HG03280 (cell line): ENCODE results near the gene FEM1B.
"Not testable (repeated sequence)": the region's sequence is repeated elsewhere in the genome, so short reads cannot be mapped to it uniquely, and the experiment has no call there.

Experiments used
- ATAC-seq: cut with Tn5 transposase; IDR thresholded peaks from one replicate; pipeline ENCODE4 v1.9.1; 2021; ENCODE audit warnings: mild to moderate bottlenecking, moderate library complexity; ENCODE audit not compliant: unreplicated experiment

The FEM1B gene

GRCh38 chr15:68277603-68278344 is at the start of gene FEM1B:
FEM1B (plus strand) TSS chr15:68277745; CDS start chr15:68278418, 673 bp downstream.
- ATAC-seq: peak; percentile 71

- ATAC-seq: no peak
Observed at GRCh38 chr15:68228143-68228970, 49.2 kb upstream of the FEM1B start.

GRCh38 chr15:68228971-68229385 is 48.6 kb upstream of the FEM1B start:
- peak; percentile 3 for ATAC-seq

GRCh38 chr15:68229386-68230156 is 48.0 kb upstream of the FEM1B start, which contains the start of gene CLN6:
CLN6 (minus strand) TSS chr15:68229728; CDS start chr15:68229584, 144 bp downstream.
- peak; percentile 78 for ATAC-seq

- ATAC-seq: no peak
Observed at GRCh38 chr15:68230157-68231100, 47.1 kb upstream of the FEM1B start.

GRCh38 chr15:68231102-68231818 is 46.3 kb upstream of the FEM1B start:
- ATAC-seq: no peak

GRCh38 chr15:68232449-68232848 is 45.1 kb upstream of the FEM1B start:
- no peak for ATAC-seq

- ATAC-seq: no peak
Observed at GRCh38 chr15:68232937-68233336, 44.6 kb upstream of the FEM1B start.

- ATAC-seq: no peak
Observed at GRCh38 chr15:68234060-68234459, 43.5 kb upstream of the FEM1B start.

GRCh38 chr15:68234520-68234919 is 43.0 kb upstream of the FEM1B start:
- not testable (repeated sequence) for ATAC-seq

GRCh38 chr15:68235022-68235421 is 42.5 kb upstream of the FEM1B start:
- no peak for ATAC-seq

GRCh38 chr15:68239025-68239424 is 38.5 kb upstream of the FEM1B start:
- no peak for ATAC-seq

- ATAC-seq: no peak
Observed at GRCh38 chr15:68241088-68241935, 36.2 kb upstream of the FEM1B start.

GRCh38 chr15:68244235-68244634 is 33.3 kb upstream of the FEM1B start:
- ATAC-seq: no peak

GRCh38 chr15:68249058-68249713 is 28.4 kb upstream of the FEM1B start:
- ATAC-seq: no peak

GRCh38 chr15:68252925-68253534 is 24.5 kb upstream of the FEM1B start:
- ATAC-seq: no peak

GRCh38 chr15:68256675-68257450 is 20.7 kb upstream of the FEM1B start:
- no peak for ATAC-seq
